GM12891 (cell line): ENCODE results near the gene ARRDC4.

Experiments used
- PAX5 ChIP-seq: IDR thresholded peaks from 2 replicates; pipeline ENCODE4 v1.6.1; 2011; ENCODE audit warnings: low read length, moderate library complexity, mild to moderate bottlenecking; ENCODE audit not compliant: insufficient read depth, severe bottlenecking
- POLR2A ChIP-seq: IDR thresholded peaks from 2 replicates; pipeline ENCODE4 v1.6.1; 2011; ENCODE audit warnings: low read depth, low read length, control low read depth
- POLR2AphosphoS5 ChIP-seq: IDR thresholded peaks from 2 replicates; pipeline ENCODE4 v1.6.1; 2011; ENCODE audit warnings: low read depth, low read length, control low read depth
- POU2F2 ChIP-seq: IDR thresholded peaks from 2 replicates; pipeline ENCODE4 v1.6.1; 2011; ENCODE audit warnings: low read depth, mild to moderate bottlenecking, control low read depth, low read length, moderate library complexity
- SPI1 ChIP-seq: IDR thresholded peaks from 2 replicates; pipeline ENCODE4 v1.6.1; 2011; ENCODE audit warnings: low read depth, low read length, control low read depth
- TAF1 ChIP-seq: IDR thresholded peaks from 2 replicates; pipeline ENCODE4 v1.6.1; 2011; ENCODE audit warnings: low read depth, low read length, control low read depth

- TF ChIP-seq POLR2AphosphoS5 = no peak
- no peak for TF ChIP-seq POLR2A
- TF ChIP-seq TAF1 = no peak
- TF ChIP-seq POU2F2 = no peak
- peak; percentile 28; the same call in 1 of the 2 replicates for TF ChIP-seq SPI1
- no peak for TF ChIP-seq PAX5
These were observed 49.5 kb downstream of the ARRDC4 start for GRCh38 chr15:98009971-98010370.
